H54 (cell line): ENCODE data around the gene ALOXE3.
A peak's percentile ranks its signal among the peaks of the same experiment; 100 is the strongest.

Source experiments
- DNase-seq: peaks from one replicate; pipeline ENCODE4 v3.0.0; 2011; ENCODE audit warnings: low spot score, mixed read lengths; ENCODE audit not compliant: insufficient read length
- FAIRE-seq: peaks from 3 replicates; lab custom pipeline; 2011; peaks lifted over from hg19 to GRCh38; lab: Jason Lieb, UNC
- POLR2A ChIP-seq: IDR thresholded peaks from 2 replicates; pipeline ENCODE4 v1.6.1; 2011; ENCODE audit warnings: low read depth, mild to moderate bottlenecking, low read length

The ALOXE3 gene

DNA sequence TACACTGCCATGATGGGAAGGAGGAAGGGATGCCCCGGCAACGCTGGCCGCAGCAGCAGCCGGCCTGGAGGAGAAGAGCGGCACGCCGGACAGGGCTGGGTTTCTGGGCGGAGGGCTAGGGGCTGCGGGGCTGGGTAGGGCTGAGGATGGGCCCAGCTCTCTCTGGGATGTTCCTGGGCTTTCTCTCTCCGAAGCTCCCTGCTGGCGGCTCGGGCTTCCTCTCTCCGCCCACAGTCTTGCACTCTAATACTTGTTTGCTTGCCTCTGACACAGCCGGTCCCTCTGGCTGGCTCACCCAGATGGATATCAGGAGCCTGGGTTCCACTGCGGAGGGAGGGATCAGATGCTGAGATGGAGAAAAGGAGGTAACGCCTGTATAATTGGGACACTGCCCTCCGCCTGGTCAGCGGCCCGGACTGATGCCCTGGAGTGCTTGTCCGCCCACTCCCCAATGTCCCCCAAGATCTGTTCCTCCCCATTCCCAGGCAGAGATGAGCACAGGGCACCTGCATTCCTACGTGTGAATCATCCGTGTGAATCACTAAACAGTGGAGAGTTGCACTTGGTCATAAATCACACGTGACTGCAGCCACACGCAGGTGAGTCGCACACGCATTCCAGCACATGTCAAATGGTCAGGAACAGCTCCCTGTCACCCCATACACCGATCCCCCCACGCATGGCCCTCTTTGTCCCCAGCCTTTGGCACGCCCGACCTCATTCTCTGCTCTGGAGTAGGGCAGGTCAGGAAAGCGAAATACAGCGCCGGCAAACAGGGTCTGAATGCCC is at the start of gene ALOXE3:
Gene ALOXE3 (minus strand): TSS at position 535 of the 789 bp plus-strand sequence. CDS start 524 bp downstream, at position 11.
- TF ChIP-seq POLR2A: no peak
- FAIRE-seq: no peak
- no peak for DNase-seq

DNA sequence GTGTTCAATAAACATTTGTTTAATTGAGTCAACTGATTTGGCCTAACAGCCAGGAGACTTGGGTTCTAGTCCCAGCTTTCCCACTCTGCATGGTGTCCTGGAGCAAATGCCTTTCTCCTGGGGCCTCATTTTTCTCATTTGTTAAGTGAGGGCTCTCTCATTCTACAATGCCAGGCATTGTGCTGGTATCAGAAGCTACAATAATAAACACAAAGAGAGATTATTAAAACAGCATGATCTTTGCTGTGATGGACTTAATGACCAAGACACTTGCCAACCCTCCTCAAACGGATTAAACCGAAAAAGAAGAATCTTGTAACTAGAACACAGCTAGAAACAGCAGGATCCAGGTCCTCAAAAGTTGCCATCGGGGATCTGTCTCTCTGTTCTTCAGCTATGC is 49.2 kb upstream of the ALOXE3 start:
- DNase-seq (no peak), FAIRE-seq (no peak)
- TF ChIP-seq POLR2A: no peak

DNA sequence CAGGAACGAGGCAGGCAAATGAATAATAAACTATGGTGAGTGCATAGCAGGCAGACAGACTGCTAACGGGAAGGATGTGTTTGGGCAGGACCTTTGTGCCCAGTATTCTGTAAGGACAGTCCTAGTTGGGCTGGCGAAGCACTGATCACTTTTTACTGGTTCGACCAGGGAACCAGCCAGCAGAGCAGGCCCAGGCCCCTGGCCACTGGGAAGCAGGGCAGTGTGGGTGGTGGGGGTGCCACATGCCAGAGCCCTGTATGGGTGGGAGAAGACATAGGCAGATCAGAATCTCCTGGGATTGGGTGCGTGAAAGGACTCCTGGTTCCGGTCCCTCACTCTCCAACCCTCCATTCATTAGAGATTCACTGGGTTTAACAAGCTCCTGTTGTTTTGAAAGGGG is 48.4 kb upstream of the ALOXE3 start:
- FAIRE-seq (no peak), DNase-seq (no peak)
- TF ChIP-seq POLR2A: no peak

DNA sequence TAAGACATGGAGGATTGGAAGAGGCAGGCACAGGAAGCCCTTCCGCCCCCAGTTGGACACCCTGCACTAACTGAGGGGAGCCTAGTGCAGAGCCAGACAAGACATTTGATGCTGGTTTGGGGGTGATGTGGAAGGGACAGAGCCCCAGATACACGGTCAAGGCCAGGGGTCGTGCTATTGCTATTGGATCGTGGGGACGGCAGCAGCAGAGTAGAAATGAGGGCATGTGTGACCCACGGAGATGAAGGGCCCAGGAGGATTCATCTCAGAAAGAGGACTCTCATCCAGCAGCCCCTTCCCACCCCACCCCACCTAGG is 46.5 kb upstream of the ALOXE3 start:
- TF ChIP-seq POLR2A: no peak
- no peak for FAIRE-seq
- no peak for DNase-seq

DNA sequence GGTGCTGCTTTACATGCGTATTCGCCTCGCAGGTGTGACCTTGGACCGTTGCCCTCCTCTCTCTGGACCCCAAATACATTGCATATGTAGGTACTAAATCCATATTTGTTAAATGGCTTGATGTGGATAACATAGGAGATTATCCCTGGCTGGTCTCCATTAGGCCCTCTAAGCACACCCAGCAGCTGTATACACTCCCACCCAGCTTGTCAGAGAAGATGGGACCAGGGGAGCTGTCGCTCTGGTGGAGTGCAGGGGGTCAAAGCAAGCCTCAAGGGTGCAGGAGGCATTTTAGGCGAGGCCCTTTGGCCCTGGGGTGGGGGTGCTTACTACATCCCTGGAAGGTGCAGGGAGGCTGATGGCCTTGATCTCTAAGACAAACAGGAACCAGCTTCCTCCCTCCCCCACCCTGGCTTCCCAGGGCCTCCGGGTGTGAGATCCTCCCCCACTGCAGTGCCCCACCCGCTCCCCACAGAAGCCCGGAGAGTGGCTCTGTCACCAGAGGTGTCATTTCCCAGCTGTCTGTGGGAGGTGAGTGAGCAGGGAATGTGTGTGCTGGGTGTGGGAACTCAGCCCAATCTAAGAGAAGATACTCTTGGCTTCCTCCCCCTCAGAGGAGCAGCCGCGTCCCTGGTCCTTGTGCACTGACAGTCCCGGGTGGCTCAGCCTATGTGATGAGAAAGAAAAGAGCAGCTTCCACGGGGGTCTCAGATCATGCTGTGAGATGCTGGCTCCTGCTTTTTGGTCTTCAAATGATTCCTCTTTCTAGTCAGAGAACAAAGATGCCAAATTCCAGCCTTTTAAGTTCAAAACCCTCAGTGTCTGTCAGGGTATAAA is 45.9 kb upstream of the ALOXE3 start:
- DNase-seq (no peak), FAIRE-seq (no peak)
- TF ChIP-seq POLR2A: no peak; the same call in 1 of the 2 replicates

DNA sequence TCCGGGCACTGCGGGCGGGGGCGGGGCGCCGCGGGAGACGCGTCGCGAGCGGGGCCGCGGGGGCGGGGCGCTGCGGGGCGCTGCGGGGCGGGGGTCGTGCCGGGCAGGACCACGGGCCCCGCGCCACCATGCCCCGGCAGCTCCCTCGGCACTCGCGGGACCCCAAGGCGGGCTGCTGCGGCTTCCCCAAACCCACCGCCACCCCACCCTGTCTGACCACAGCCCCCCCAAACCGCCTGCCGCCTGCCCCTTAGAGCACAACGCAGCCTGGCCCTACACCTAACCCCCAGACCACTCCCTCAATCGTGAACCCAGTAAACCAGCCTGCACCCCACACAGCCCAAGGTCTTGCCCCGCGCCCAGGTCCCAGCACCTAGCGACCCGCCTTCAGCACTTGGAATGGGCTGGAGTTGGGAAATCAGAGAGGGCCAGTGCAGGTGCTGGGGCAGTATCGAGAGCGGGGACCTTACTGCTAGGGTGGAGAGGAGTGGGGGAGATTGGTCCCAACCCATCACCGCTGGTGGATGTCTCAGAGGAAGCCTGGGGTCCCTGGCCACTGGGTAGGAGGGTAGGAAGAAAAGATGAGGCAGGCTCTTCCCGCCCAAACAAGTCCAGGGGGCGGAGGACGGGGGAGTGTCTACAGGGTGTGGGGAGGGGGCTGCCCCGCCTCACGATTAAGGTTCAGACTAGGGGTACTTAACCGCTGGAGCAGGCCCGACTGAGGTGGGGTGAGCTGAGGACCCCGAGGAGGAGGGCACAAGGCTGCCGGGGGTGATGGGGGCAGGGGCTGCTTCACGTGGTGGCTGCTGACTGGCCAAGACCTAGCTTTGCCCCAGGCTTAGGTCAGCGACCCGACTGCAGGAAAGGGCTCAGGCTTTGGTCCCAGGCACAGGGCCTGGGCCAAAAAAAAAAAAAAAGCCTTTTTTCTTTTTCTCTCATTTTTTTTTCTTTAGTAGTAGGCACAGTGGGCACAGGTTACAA is 45.0 kb upstream of the ALOXE3 start:
- DNase-seq (no peak), FAIRE-seq (no peak)
- TF ChIP-seq POLR2A: peak; percentile 11; the same call in 1 of the 2 replicates

DNA sequence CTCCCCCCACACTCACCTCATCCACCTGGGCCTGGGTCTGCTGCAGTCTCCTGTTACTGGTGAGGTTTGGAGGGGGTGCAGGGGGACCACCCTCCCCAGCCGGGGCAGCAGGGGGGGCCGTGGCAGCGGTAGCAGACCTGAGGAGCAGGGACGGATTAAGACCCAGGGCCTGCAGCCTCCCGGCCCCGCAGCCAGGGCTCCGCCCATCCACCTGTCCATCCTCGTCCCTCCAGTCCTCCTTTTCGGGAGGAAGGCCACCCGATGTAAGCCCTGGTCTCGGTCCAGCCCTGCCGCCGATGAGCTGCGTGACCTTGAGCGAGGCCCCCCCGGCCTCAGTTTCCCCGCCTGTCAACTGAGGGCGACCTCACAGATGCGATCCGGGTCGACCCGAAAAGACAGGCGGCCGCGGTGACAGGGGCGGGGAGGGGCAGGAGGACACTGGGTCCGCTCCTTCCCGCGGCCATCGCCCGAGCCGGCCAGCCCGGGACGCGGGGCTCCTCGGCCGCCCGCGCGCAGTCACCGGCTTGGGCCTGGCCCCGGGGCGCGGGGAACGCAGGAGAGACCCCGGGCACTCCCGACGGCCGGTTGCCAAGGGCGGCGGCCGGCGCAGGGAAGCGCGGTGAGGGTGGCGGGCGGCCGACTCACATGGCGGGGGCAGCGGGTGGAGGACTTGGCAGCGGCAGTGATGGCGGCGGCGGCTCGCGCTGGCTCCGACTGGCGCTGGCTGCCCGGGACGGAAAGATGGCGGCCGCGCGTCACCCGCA is 44.1 kb upstream of the ALOXE3 start, which contains the start of gene VAMP2:
Gene VAMP2 (minus strand): TSS at position 716 of the 764 bp plus-strand sequence. CDS start 69 bp downstream, at position 647.
- FAIRE-seq (no peak), DNase-seq (no peak)
- peak; percentile 91 for TF ChIP-seq POLR2A

DNA sequence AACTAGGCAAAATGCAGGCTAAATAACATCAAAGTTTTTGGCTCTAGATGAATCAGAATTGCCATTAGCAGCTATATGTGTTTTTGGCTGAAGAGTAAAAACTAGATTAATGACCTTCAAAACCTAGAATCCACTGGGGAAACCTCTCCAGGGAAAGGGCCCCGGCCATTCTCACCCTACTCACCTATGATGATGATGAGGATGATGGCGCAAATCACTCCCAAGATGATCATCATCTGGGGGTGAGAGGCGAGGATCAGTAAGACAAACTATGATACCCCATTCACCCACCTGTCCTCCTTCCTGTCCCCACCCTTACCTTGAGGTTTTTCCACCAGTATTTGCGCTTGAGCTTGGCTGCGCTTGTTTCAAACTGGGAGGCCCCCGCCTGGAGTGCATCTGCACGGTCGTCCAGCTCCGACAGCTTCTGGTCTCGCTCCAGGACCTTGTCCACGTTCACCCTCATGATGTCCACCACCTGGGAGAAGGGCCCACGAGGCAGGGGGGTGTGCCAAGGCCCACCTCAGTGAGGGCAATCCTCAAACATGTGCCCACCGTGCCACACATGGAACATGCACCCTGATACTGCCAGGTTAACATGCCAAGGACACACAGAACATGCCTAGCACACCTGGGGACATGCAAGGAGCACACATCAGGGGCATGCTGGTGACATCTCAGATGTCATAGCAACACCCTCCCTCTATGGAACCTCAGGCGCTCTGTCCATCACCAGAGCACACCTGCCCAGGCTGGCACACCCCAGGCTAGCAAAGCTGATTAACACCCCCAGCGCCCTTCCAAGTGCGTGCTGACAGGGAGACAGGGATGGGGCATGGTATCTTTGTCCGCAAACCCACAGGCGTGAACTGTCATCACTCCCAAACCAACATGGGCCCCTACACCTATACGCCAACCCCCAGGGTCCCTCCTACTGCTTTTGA is 43.2 kb upstream of the ALOXE3 start:
- FAIRE-seq (no peak), DNase-seq (no peak)
- no peak for TF ChIP-seq POLR2A

DNA sequence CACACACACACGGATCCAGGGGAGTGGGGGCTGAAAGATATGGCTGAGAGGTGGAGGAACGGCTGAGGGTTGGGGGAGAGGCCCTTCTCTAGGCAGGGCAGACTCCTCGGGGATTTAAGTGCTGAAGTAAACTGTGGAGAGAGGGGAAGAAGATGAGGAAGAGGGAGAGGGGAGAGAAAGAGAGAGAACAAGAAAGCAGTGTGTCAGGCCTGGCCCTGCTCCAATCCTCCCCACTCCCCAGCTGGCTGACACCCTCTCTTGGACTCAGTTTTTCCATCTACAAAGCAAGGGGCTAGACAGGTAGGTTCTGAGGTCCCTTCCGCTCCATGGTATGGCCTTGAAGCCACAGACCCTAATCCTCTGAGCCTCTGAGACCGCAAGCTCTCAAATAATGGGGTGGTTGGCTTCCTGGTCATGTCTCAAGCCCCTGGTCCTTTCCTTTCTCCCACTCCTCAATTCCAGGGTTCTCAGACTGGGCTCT is 42.5 kb upstream of the ALOXE3 start:
- TF ChIP-seq POLR2A: no peak
- FAIRE-seq (no peak), DNase-seq (no peak)

DNA sequence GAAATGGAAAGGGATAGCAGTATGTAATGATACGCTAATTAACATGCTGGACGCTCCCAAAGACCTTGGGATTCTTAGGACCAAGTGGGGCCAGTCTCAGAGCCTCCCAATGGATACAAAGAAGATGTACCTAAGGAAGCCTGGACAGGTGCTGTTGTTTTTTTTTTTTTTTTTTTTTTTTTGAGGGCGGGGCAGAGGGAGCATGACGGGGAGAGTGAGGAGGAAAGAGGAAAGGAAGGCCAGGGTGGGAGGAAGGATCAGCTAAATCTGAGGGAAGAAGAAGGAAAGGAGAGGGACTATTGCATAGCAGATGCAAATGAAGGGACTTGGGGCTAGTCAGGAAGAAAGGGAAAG is 41.9 kb upstream of the ALOXE3 start:
- FAIRE-seq (no peak), DNase-seq (no peak)
- no peak for TF ChIP-seq POLR2A

DNA sequence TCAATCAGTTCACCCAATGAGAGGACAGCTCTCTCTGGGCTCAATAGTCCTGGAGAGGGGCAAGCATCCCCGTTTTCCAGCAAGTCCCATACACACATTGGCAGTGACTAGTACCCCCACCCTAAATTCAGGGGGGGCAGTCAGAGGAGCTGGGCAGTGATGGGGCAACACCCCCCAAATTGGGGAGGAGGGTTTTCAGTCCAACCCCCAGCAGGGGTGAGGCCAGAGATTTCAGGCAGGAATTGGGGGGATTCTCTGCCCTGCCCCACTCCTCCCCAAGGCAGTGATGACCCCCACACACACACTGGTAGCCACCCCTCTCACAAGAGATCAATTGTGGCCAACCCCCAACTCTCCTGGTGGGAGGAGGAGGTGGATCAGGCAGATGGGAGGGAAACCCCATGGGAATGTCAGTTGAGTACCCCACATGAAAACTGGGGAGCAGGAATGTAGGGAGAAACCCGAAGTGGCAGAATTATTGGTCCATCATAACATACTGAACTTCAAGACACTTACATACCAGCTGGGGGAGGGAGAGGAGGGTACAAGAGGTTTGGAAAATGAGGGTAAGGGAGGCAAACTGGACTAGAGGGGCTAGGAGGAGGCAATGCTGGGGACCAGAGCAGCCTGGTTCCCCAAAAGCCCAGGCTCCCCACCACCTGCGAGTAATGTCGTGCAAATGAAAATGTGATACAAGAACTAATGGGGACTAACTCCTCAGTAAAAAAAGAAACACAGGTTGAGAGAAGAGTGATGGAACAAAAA is 41.3 kb upstream of the ALOXE3 start:
- no peak for TF ChIP-seq POLR2A
- FAIRE-seq (no peak), DNase-seq (no peak)

DNA sequence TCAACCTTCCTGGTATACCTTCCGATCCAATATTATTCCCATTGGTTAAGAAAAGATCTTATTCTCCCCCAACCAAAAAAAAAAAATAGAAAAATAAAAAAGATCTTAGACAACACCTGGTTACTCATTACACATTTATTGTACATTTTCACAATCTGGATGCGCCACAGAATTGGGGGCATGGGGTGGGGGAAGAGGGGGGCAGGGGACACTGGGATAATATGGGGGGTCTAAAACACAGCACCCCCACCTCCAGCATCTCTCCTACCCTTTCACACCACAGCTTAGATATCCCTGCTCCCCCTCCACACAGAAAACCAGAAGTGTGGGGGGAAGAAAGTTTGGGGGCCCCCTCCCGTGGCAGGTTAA is 40.7 kb upstream of the ALOXE3 start:
- FAIRE-seq: no peak
- TF ChIP-seq POLR2A: no peak
- DNase-seq: no peak
